Colon (tissue), 2 donors: ENCODE data around the gene ATAD3A.

ENCODE experiments used
- FAIRE-seq: peaks from 2 replicates; lab custom pipeline; 2012; peaks lifted over from hg19 to GRCh38; lab: Jason Lieb, UNC
- donor health status: control.
- donor health status: control.

Gene ATAD3A

GRCh38 chr1:1583347-1584010 is 71.5 kb downstream of the ATAD3A start:
- FAIRE-seq = no peak
